Activated T-helper 2 cell treated with anti-CD3 and anti-CD28 coated beads, Interferon-gamma antibody, Interleukin-2, Interleukin-4, amounts not matched to agents 10 μg/mL and 5 μg/mL and 100 μg/mL, durations not matched to agents 14 hours and 24 hours and 36 hours (primary cell): ENCODE data around the gene CALY. TPM values are rescaled to one million over a fixed set of nuclear protein-coding genes. Genes with fewer than 3 reads are reported as not detected.
A peak's percentile ranks its signal among the peaks of the same experiment; 100 is the strongest.

Source experiments
- DNase-seq: peaks from one replicate; pipeline ENCODE4 v3.0.0; 2021; ENCODE audit warnings: low spot score
- H3K27ac Mint-ChIP-seq: one replicate; pipeline ENCODE4 v1.8.0; 2021; ENCODE audit warnings: mixed read lengths
- H3K27me3 Mint-ChIP-seq: one replicate; pipeline ENCODE4 v1.8.0; 2021; ENCODE audit warnings: low read depth, mixed read lengths
- H3K36me3 Mint-ChIP-seq: one replicate; pipeline ENCODE4 v1.8.0; 2021; ENCODE audit warnings: low read depth, mixed read lengths
- H3K4me1 Mint-ChIP-seq: one replicate; pipeline ENCODE4 v1.8.0; 2021; ENCODE audit warnings: low read depth, mixed read lengths
- H3K4me3 Mint-ChIP-seq: one replicate; pipeline ENCODE4 v1.8.0; 2021; ENCODE audit warnings: low read depth, mild to moderate bottlenecking, moderate library complexity, mixed read lengths
- H3K9me3 Mint-ChIP-seq: one replicate; pipeline ENCODE4 v1.8.0; 2021; ENCODE audit warnings: mixed read lengths
- intact Hi-C: fragments of 100-400 bp; cut with micrococcal nuclease; formaldehyde crosslinking; loops from one replicate; pipeline ENCODE4 v1.15.1; 2023
- total RNA-seq: library from RNA; stranded (reverse); gene quantifications from 2 replicates; pipeline ENCODE4 v1.2.3, GENCODE V29; 2022

The CALY gene
- total RNA-seq, 1 donor from 2014 or later: not detected

DNA sequence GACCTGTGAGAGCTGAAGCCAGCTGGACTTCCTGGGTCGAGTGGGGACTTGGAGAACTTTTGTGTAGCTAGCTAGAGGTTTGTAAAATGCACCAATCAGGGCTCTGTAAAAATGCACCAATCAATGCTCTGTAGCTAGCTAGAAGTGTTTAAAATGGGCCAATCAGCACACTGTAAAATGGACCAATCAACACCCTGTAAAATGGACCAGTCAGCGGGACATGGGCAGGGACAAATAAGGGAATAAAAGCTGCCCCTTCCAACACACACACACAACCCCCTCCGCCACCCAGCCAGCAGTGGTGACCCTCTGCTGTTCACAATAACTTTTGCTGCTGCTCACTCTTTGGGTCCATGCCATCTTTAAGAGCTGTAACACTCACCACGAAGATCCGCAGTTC lies 20.8 kb downstream of the CALY start:
- Mint-ChIP-seq H3K4me1 (peaks cover 6% of the 10 kb centered on the region), H3K36me3 (peaks cover 18% of the 10 kb centered on the region), H3K27ac (no peak overlapping the region), H3K9me3 (no peaks in the 10 kb centered on the region), H3K27me3 (peaks cover 9% of the 10 kb centered on the region), H3K4me3 (no peak overlapping the region)
- no peak for DNase-seq
- intact Hi-C loops: no loop called here

DNA sequence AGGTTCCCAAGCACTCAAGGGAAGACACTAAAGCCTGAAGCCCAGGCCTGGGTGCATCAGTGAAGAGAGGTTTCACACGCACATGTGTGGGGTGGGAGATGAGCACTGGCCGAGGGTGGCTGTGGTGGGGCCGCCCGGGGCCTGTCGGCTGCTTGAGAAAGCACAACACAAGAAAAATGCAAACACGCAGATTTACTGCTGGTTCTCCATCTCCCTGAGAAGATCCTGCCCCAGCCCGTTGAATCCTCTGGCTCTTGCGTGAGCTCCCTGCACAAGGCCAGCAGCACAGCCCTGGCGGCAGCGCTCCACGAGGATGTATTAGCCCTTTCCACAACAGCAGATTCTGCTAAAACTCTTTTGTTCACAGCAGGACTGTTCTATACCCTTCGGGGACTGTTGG lies 21.8 kb downstream of the CALY start:
- intact Hi-C loops: no loop called here
- Mint-ChIP-seq H3K4me1 (peaks cover 6% of the 10 kb centered on the region), H3K27ac (no peak overlapping the region), H3K36me3 (peaks cover 21% of the 10 kb centered on the region), H3K9me3 (no peaks in the 10 kb centered on the region), H3K4me3 (no peak overlapping the region), H3K27me3 (peaks cover 5% of the 10 kb centered on the region)
- DNase-seq: no peak

DNA sequence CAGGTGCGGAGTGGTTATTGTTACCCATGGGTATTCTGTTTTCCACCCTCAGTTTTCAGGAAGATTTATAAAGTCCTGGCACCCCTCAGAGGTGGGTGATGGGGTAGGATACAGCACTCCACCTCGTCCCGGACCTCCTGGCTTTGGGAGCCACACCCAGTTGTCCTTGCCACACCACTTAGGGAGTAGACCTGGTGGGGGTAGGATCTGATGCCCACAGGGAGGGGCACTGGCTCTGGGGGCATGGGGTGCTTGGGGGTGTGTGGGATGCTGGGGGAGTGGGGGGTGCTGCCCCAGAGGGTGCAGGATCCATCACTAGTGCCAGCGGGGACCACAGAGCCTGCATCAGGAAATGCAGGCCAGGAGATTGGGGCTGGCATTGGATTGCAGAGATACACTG lies 23.5 kb downstream of the CALY start:
- Mint-ChIP-seq H3K27me3 (no peaks in the 10 kb centered on the region), H3K27ac (no peak overlapping the region), H3K4me1 (peaks cover 4% of the 10 kb centered on the region), H3K36me3 (peaks cover 21% of the 10 kb centered on the region), H3K4me3 (no peak overlapping the region), H3K9me3 (no peaks in the 10 kb centered on the region)
- intact Hi-C loops: no loop called here
- DNase-seq: no peak

DNA sequence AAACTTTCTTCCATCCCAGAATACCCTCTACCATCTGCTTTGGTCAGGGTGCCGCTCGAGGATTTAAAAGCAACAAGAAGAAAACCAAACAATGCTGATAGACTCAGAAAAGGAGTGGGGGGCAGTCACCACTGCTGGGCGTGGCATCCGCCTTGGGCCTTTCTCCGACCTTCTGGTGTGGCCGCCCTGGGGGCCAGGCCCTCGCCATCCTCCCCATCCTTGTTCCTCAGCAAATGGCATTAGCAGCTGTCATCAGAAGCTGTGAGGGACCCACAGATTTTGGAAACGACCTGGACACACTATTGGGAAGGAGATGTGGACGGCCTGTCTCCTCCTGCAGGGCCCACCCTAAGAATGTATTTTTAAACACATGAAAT lies 23.9 kb downstream of the CALY start:
- Mint-ChIP-seq H3K4me3 (no peak overlapping the region), H3K9me3 (no peaks in the 10 kb centered on the region), H3K27ac (no peak overlapping the region), H3K27me3 (no peaks in the 10 kb centered on the region), H3K4me1 (peaks cover 6% of the 10 kb centered on the region), H3K36me3 (peaks cover 21% of the 10 kb centered on the region)
- intact Hi-C loops: no loop called here
- no peak for DNase-seq

DNA sequence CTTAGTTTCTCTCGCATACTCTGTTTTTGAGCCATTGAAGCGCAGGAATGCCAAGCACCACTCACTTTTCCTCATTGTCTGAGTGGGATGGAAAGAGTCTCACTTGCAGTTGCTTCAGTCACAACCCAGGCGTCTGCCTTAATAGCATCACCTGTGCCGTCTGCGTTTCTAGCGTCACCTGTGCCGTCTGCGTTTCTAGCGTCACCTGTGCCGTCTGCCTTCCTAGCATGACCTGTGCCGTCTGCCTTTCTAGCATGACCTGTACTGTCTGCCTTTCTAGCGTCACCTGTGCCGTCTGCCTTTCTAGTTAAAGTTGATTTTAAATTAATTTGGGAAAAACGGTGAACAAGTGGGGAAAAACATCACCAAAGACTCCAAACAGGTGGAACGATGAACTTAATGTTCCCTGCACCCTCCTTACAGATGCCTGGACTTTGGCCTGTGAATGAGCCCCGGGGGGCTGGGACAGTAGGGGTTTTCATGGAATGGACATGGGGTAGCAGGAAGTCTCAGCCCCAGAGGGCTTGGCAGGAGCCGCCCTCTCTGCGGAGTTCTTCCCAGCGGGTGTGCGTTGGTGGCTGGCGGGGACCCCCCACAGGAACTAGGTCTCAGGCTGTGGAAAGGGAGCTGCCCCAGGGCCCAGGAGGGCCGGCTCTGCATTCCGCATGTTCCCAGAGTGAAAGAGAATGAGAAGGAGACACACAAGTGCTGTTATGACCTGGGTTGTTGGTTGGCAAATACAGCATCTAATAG lies 24.5 kb downstream of the CALY start:
- no peaks in the 10 kb centered on the region for H3K9me3 Mint-ChIP-seq
- no peak overlapping the region for H3K4me3 Mint-ChIP-seq
- H3K36me3 Mint-ChIP-seq: peaks cover 21% of the 10 kb centered on the region
- intact Hi-C loops: no loop called here
- DNase-seq: no peak
- no peaks in the 10 kb centered on the region for H3K27me3 Mint-ChIP-seq
- H3K27ac Mint-ChIP-seq: no peak overlapping the region
- H3K4me1 Mint-ChIP-seq: peaks cover 8% of the 10 kb centered on the region

- Mint-ChIP-seq H3K9me3 (no peaks in the 10 kb centered on the region), H3K27me3 (no peaks in the 10 kb centered on the region), H3K27ac (no peak overlapping the region), H3K4me3 (no peak overlapping the region), H3K36me3 (peaks cover 21% of the 10 kb centered on the region), H3K4me1 (peaks cover 13% of the 10 kb centered on the region)
- no peak for DNase-seq
- intact Hi-C loops: no loop called here
Observed at GRCh38 chr10:133311570-133311969, 25.1 kb downstream of the CALY start.

DNA sequence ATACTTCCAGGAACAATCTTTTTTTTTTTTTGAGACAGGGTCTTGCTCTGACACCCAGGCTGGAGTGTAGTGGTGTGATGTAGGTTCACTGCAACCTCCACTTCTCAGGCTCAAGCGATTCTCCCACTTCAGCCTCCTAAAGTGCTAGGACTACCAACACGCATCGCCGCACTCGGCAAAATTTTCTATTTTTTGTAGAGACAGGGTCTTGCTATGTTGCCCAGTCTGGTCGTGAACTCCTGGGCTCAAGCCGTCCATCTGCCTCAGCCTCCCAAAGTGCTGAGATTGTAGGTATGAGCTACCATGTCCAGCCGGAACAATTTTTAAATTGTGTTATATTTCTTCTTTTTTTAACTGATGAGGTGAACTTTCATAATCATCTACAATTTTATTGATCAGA lies 25.9 kb downstream of the CALY start:
- Mint-ChIP-seq H3K36me3 (peaks cover 21% of the 10 kb centered on the region), H3K4me3 (no peak overlapping the region), H3K27ac (no peak overlapping the region), H3K27me3 (no peaks in the 10 kb centered on the region), H3K9me3 (no peaks in the 10 kb centered on the region), H3K4me1 (peaks cover 11% of the 10 kb centered on the region)
- intact Hi-C loops: no loop called here
- DNase-seq: no peak

GRCh38 chr10:133310399-133310755 lies 26.3 kb downstream of the CALY start:
- intact Hi-C loops: no loop called here
- H3K4me3 Mint-ChIP-seq: no peak overlapping the region
- H3K36me3 Mint-ChIP-seq: peaks cover 23% of the 10 kb centered on the region

GRCh38 chr10:133309720-133310398 lies 26.8 kb downstream of the CALY start:
- Mint-ChIP-seq H3K27ac (no peak overlapping the region), H3K36me3 (peaks cover 27% of the 10 kb centered on the region), H3K9me3 (no peaks in the 10 kb centered on the region), H3K27me3 (no peaks in the 10 kb centered on the region), H3K4me1 (peaks cover 16% of the 10 kb centered on the region), H3K4me3 (peak overlapping the region; percentile 63)
- intact Hi-C loops: loop anchor here (1.0 to 5.0 kb wide), 4 partner anchors 47 to 773 kb away; partner anchors contain the start of genes FUOM, INPP5A and PAOX
- DNase-seq: no peak

More at GRCh38 chr10:133310399-133310755, 26.3 kb downstream of the CALY start:
- Mint-ChIP-seq H3K4me1 (peaks cover 13% of the 10 kb centered on the region), H3K27ac (no peak overlapping the region), H3K9me3 (no peaks in the 10 kb centered on the region), H3K27me3 (no peaks in the 10 kb centered on the region)
- DNase-seq: no peak

- intact Hi-C loops: loop anchor here (1.0 to 5.0 kb wide), 4 partner anchors 48 to 772 kb away; partner anchors contain the start of genes FUOM, INPP5A and PAOX
- peaks cover 16% of the 10 kb centered on the region for H3K4me1 Mint-ChIP-seq
- H3K36me3 Mint-ChIP-seq: peaks cover 27% of the 10 kb centered on the region
- H3K4me3 Mint-ChIP-seq: peak overlapping the region; percentile 63
- H3K27ac Mint-ChIP-seq: peak overlapping the region; percentile 76
- H3K27me3 Mint-ChIP-seq: no peaks in the 10 kb centered on the region
- no peaks in the 10 kb centered on the region for H3K9me3 Mint-ChIP-seq
- peak; percentile 87 for DNase-seq
Observed at GRCh38 chr10:133309100-133309719, 27.5 kb downstream of the CALY start.

DNA sequence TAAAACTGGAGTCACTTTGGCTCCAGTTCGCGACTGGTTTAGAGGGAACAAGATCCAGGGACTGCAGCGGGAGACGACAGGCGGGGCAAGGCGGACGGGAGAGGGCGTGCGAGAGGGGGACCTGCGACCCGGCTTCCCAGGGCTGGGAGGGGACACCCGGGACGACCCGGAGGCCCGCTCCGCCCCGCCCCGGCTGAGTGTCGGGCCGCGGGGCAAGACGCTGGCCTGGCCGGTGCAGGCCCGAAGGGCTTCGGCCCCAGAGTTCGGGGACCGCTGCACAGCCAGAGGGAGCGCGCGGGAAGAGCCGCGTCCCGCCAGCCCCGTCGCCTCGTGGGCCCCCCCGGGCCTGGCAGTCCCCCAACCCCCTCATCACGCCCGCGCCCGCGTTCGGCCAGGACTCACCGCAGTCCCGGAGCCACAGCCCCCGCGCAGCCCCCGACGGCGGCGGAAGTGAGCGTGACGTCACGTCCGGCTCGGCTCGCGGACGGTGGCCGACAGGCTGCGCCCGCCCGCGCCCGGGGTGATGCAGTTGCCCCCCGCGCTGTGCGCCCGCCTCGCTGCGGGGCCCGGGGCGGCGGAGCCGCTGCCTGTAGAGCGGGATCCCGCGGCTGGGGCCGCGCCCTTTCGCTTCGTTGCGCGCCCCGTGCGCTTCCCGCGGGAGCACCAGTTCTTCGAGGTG lies 28.1 kb downstream of the CALY start, which contains the start of the genes TUBGCP2 and ZNF511:
TUBGCP2 (minus strand) TSS at position 452 of the 679 bp plus-strand sequence. CDS start 5,931 bp downstream, outside the sequence.
ZNF511 (plus strand) TSS at position 494 of the 679 bp plus-strand sequence; CDS start at position 524, 30 bp downstream.
- Mint-ChIP-seq H3K27me3 (no peaks in the 10 kb centered on the region), H3K27ac (peak within 1 kb of the TSS; percentile 96), H3K36me3 (peaks cover 27% of the 10 kb centered on the region), H3K9me3 (no peaks in the 10 kb centered on the region), H3K4me3 (peak within 1 kb of the TSS; percentile 91), H3K4me1 (peaks cover 16% of the 10 kb centered on the region)
- intact Hi-C loops: loop anchor here (1.0 to 5.0 kb wide), 5 partner anchors 33 to 771 kb away; partner anchors contain the start of genes FUOM, INPP5A and PAOX
- DNase-seq: peak; percentile 89

- intact Hi-C loops: loop anchor here (1.0 to 5.0 kb wide), 4 partner anchors 33 to 771 kb away; partner anchors contain the start of genes FUOM, INPP5A and PAOX
- H3K4me3 Mint-ChIP-seq: peak overlapping the region; percentile 91
- H3K36me3 Mint-ChIP-seq: peaks cover 26% of the 10 kb centered on the region
- peaks cover 16% of the 10 kb centered on the region for H3K4me1 Mint-ChIP-seq
- DNase-seq: peak; percentile 80
- H3K27ac Mint-ChIP-seq: peak overlapping the region; percentile 96
- H3K9me3 Mint-ChIP-seq: no peaks in the 10 kb centered on the region
- H3K27me3 Mint-ChIP-seq: no peaks in the 10 kb centered on the region
Observed at GRCh38 chr10:133307776-133308420, 28.8 kb downstream of the CALY start.
